Cardiac muscle cell (in vitro differentiated cells and primary cell): Measurements from ENCODE around the gene ZBTB17. TPM values are rescaled to one million over a fixed set of nuclear protein-coding genes. Genes with fewer than 3 reads are reported as not detected.
A peak's percentile ranks its signal among the peaks of the same experiment; 100 is the strongest.
"Not testable (repeated sequence)": the region's sequence is repeated elsewhere in the genome, so short reads cannot be mapped to it uniquely, and the experiment has no call there.

Experiments used
- DNase-seq, 2 donors: peaks; one replicate each; pipeline versions ENCODE4 v3.0.0 to v3.0.0-alpha.2; 2010 to 2017; ENCODE audit warnings: low read depth in 1 of 2, low spot score in 1 of 2
- H3K27ac ChIP-seq: fragments of 200-600 bp; sonication (generic); 2 replicates; pipeline ENCODE4 v1.5.1; 2016
- H3K27me3 ChIP-seq: fragments of 200-600 bp; sonication (generic); 2 replicates; pipeline ENCODE4 v1.6.0; 2016; ENCODE audit warnings: control low read depth
- H3K36me3 ChIP-seq: fragments of 200-600 bp; sonication (generic); 2 replicates; pipeline ENCODE4 v1.5.1; 2016; ENCODE audit warnings: control low read depth
- H3K4me1 ChIP-seq: fragments of 200-600 bp; sonication (generic); 2 replicates; pipeline ENCODE4 v1.8.1; 2017; ENCODE audit warnings: low read depth, mild to moderate bottlenecking, mixed run types
- H3K4me3 ChIP-seq: fragments of 200-600 bp; sonication (generic); 2 replicates; pipeline ENCODE4 v1.5.1; 2016; ENCODE audit warnings: mild to moderate bottlenecking
- H3K9me3 ChIP-seq: fragments of 200-600 bp; sonication (generic); 2 replicates; pipeline ENCODE4 v1.5.1; 2017; ENCODE audit warnings: low read depth, mild to moderate bottlenecking, control low read depth
- CTCF ChIP-seq: IDR thresholded peaks from 2 replicates; pipeline ENCODE4 v1.5.1; 2012; ENCODE audit warnings: low read depth, mild to moderate bottlenecking, low read length
- polyA plus RNA-seq: library from polyadenylated mRNA; unstranded; fragments of >200 nt; fragmentation: Nextera tagmentation; extraction: Ambion mirVana; gene quantifications from 2 replicates; pipeline ENCODE4 v1.2.1, GENCODE V29; 2016
- total RNA-seq: library from RNA; depleted of rRNA; stranded (reverse); fragments of >200 nt; gene quantifications from 2 replicates; pipeline ENCODE4 v1.2.3, GENCODE V29; 2016

Gene ZBTB17
- total and polyA plus RNA-seq, 2 experiments from 2014 or later: 47.1 to 64.0 TPM

GRCh38 chr1:16007671-16008341, 31.9 kb upstream of the ZBTB17 start:
- Histone ChIP-seq H3K9me3 (no peaks in the 10 kb centered on the region), H3K4me1 (peaks cover 13% of the 10 kb centered on the region), H3K27ac (no peak overlapping the region), H3K36me3 (no peaks in the 10 kb centered on the region), H3K4me3 (no peak overlapping the region), H3K27me3 (no peaks in the 10 kb centered on the region)
- no peak for TF ChIP-seq CTCF
- no peak for DNase-seq

- Histone ChIP-seq H3K27me3 (no peaks in the 10 kb centered on the region), H3K27ac (no peak overlapping the region), H3K4me1 (peaks cover 8% of the 10 kb centered on the region), H3K4me3 (no peak overlapping the region), H3K36me3 (no peaks in the 10 kb centered on the region), H3K9me3 (no peaks in the 10 kb centered on the region)
- TF ChIP-seq CTCF: peak; percentile 21
- peak in 1 of 2 donors; percentile 40 for DNase-seq
These were observed 30.9 kb upstream of the ZBTB17 start for GRCh38 chr1:16006552-16007485.

- no peak for TF ChIP-seq CTCF
- H3K36me3 ChIP-seq: no peaks in the 10 kb centered on the region
- no peak for DNase-seq
- no peak overlapping the region for H3K4me3 ChIP-seq
- no peak overlapping the region for H3K27ac ChIP-seq
- no peaks in the 10 kb centered on the region for H3K27me3 ChIP-seq
- no peaks in the 10 kb centered on the region for H3K9me3 ChIP-seq
- H3K4me1 ChIP-seq: peaks cover 7% of the 10 kb centered on the region
These were observed 30.1 kb upstream of the ZBTB17 start for GRCh38 chr1:16006010-16006409.

- TF ChIP-seq CTCF: no peak
- Histone ChIP-seq H3K27me3 (no peaks in the 10 kb centered on the region), H3K27ac (no peak overlapping the region), H3K36me3 (no peaks in the 10 kb centered on the region), H3K9me3 (no peaks in the 10 kb centered on the region), H3K4me3 (no peak overlapping the region), H3K4me1 (peaks cover 3% of the 10 kb centered on the region)
- no peak for DNase-seq
These were observed 29.7 kb upstream of the ZBTB17 start for GRCh38 chr1:16005597-16005996.

- not testable (repeated sequence) for DNase-seq, H3K4me1 ChIP-seq, H3K4me3 ChIP-seq, H3K27ac ChIP-seq, H3K36me3 ChIP-seq, H3K9me3 ChIP-seq, H3K27me3 ChIP-seq
These were observed 25.4 kb upstream of the ZBTB17 start for GRCh38 chr1:16001274-16001673.

- H3K4me1 ChIP-seq: no peaks in the 10 kb centered on the region
- H3K27me3 ChIP-seq: no peaks in the 10 kb centered on the region
- no peak for DNase-seq
- no peaks in the 10 kb centered on the region for H3K36me3 ChIP-seq
- TF ChIP-seq CTCF: no peak
- no peak overlapping the region for H3K4me3 ChIP-seq
- H3K9me3 ChIP-seq: no peaks in the 10 kb centered on the region
- no peak overlapping the region for H3K27ac ChIP-seq
These were observed 23.0 kb upstream of the ZBTB17 start for GRCh38 chr1:15998929-15999328.
